ENCODE measurements around the gene VPS52. TPM values are rescaled to one million over a fixed set of nuclear protein-coding genes. Genes with fewer than 3 reads are reported as not detected.

The VPS52 gene
- total and polyA plus RNA-seq, 9 of the 15 experiments (the other 6 are each of a cell fraction or from before 2014, with no cell fraction given): 24.4 to 103 (median 40.2) TPM

GRCh38 chr6:33279971-33280511 is 8.4 kb upstream of the VPS52 start (continued):
- TF ChIP-seq MGA (IDR thresholded peaks at IDR 0.05): no peak
- TF ChIP-seq CHD7 (IDR thresholded peaks at IDR 0.05; ENCODE audit: low read depth, low read length): no peak
- TF ChIP-seq IFI16 (CRISPR knock-in tag; IDR thresholded peaks at IDR 0.05): no peak
- TF ChIP-seq ZNF311 (CRISPR knock-in tag; IDR thresholded peaks at IDR 0.05): no peak
- TF ChIP-seq EZH2 (IDR thresholded peaks at IDR 0.05; ENCODE audit: borderline replicate concordance, low read depth, low read length): no peak
